GM18868 (cell line): ENCODE measurements around the gene MDM2.
"Not testable (repeated sequence)": the region's sequence is repeated elsewhere in the genome, so short reads cannot be mapped to it uniquely, and the experiment has no call there.

Experiments used
- ATAC-seq: cut with Tn5 transposase; IDR thresholded peaks from one replicate; pipeline ENCODE4 v1.9.1; 2021; ENCODE audit warnings: mild to moderate bottlenecking, moderate library complexity; ENCODE audit not compliant: unreplicated experiment

MDM2 gene

GRCh38 chr12:68785823-68786222, 22.2 kb upstream of the MDM2 start:
- ATAC-seq = no peak

GRCh38 chr12:68786929-68787328, 21.0 kb upstream of the MDM2 start:
- no peak for ATAC-seq

- ATAC-seq = no peak
These were observed 19.3 kb upstream of the MDM2 start for GRCh38 chr12:68788554-68789143.

GRCh38 chr12:68789144-68789878, 18.7 kb upstream of the MDM2 start:
- no peak for ATAC-seq

GRCh38 chr12:68790081-68790951, 17.7 kb upstream of the MDM2 start:
- no peak for ATAC-seq

DNA sequence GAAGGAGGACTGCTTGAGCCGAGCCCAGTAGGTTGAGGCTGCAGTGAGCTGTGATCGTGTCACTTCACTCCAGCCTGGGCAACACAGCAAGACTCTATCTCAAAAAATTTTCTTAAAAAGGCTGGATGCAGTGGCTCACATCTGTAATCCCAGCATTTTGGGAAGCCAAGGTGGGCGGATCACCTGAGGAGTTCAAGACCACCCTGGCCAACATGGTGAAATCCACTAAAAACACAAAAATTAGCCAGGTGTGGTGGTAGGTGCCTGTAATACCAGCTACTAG, 17.1 kb upstream of the MDM2 start:
- ATAC-seq = no peak

- ATAC-seq = no peak
These were observed 16.0 kb upstream of the MDM2 start for GRCh38 chr12:68791897-68792481.

DNA sequence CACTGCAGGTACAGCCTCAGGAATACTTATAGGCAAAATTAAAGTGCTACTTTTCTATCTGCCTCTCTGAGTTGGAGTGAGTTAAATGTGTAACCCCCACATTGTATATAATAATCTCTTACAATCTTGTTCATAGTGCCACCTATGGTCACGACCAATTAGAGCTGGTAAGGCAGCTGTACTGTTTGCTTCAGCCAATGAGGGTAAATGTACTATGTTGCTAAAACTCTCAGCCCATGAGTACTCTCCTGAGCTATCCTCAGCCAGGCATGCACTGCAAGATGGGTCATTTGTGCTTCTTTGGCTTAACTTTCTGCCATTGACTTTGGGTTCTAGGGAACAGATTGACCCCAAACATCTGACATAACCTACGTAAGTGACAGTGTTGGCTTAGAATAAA, 15.0 kb upstream of the MDM2 start:
- ATAC-seq = peak; percentile 100

GRCh38 chr12:68793436-68793835, 14.5 kb upstream of the MDM2 start:
- no peak for ATAC-seq

DNA sequence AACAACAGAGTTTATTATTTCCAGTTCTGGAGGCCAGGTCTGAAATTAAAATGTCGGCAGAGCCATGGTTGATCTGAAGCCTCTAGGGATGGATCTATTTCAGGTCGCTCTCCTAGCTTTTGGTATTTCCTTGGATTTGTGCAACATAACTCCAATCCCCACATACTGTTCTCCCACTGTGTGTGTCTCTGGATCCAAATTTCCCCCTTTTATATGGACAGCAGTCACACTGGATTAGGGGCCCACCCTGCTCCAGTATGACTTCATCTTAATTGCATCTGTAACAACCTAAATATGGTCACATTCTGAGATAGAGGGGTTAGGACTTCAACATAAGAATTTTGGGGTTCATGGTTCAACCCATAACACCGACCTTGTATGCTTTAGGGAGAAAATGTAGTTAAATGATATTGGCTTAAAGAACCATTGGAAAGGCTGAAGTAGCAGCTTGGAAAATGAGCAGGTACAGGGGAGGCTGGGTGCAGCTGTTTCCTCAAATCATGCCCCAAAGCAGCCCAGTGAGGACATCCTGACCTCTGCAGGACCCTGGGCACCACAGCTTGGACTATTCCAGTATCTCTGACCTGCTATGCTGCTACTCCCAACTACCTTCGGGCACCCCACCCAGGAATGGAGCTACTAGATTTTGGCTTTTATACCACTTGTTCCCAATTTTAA, 13.9 kb upstream of the MDM2 start:
- no peak for ATAC-seq

DNA sequence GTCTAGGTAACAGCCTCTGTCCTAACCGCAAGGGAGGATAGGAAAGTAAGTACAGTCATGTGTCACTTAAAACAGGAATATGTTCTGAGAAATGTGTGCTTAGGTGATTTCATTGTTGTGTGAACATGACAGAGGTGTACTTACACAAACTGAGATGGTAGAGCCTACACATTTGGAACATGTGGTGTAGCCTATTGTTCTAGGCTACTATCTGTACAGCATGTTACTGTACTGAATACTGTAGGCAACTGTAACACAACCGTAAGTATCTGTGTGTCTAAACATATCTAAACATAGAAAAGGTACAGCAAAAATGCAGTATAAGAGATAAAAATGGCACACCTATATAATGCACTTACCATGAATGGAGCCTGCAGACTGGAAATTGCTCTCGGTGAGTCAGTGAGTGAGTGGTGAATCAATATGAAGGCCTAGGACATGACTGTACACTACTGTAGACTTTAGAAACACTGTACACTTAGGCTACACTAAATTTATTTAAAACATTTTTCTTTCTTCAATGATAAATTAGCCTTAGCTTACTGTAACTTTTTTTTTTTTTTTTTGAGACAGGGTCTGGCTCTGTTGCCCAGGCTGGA, 13.2 kb upstream of the MDM2 start:
- ATAC-seq = no peak

DNA sequence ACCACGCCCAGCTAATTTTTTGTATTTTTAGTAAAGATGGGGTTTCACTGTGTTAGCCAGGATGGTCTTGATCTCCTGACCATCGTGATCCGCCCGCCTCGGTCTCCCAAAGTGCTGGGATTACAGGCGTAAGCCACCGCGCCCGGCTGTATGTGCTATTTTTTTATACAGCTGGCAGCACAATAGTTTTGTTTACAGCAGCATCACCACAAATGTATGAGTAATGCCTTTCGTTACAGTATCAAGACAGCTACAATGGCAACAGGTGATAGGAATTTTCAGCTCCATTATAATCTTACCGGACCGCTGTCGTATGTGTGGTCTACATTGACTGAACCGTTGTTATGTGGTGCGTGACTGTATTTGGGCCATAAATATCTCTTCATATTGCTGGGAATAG, 11.6 kb upstream of the MDM2 start:
- ATAC-seq = no peak

DNA sequence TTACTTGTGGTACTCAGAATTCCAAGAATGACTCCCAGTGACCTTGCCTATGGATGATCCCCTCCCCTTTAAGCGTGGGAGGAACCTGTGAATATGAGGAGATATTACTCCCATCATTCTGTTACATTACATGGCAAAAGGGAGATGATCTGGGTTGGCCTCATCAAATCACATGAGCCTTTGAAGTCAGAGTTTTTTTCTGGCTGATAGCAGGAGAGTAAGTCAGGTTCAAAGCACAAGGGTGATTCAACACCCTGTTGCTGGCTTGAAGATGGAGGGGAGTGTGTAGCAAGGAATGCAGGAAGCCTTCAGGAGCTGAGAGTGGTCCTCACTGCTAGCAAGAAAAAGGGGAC, 9.1 kb upstream of the MDM2 start:
- no peak for ATAC-seq

GRCh38 chr12:68800294-68800693, 7.7 kb upstream of the MDM2 start:
- ATAC-seq = no peak

- not testable (repeated sequence) for ATAC-seq
These were observed 6.9 kb upstream of the MDM2 start for GRCh38 chr12:68801124-68801523.

DNA sequence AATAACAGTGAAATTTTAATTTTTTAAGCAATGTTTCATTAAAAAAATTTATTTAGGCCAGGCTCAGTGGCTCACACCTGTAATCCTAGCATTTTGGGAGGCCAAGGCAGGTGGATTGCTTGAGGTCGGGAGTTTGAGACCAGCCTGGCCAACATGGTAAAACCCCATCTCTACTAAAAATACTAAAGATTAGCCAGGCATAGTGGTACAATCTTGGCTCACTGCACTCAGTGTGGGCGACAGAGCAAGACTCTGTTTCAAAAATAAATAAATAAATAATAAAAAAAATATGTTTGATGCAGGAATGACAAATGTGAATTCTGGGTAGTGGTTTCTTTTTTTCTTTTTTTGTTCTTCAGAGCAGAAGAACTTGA, 5.6 kb upstream of the MDM2 start:
- not testable (repeated sequence) for ATAC-seq

DNA sequence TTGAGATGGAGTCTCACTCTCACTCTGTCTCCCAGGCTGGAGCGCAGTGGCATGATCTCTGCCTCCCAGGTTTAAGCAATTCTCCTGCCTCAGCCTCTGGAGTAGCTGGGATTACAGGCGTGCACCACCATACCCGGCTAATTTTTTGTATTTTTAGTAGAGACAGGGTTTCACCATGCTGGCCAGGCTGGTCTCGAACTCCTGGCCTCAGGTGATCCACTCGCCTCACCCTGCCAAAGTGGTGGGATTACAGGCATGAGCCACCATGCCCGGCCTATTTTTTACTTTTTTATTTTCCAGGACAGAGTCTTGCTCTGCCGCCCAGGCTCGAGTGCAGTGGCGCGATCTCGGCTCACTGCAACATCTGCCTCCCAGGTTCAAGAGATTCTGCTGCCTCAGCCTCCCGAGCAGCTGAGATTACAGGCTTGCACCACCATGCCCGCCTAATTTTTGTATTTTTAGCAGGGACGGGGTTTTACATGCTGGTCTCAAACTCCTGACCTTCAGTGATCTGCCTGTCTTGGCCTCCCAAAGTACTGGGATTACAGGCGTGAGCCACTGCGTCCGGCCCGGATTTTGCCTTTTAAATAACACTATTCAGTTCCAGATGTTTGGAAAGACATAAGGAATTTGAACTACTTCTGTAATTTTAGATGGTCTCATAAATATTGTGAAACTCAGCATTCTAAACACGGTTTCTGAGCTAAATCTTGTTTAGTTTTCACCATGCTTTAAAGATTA, 4.9 kb upstream of the MDM2 start:
- not testable (repeated sequence) for ATAC-seq

DNA sequence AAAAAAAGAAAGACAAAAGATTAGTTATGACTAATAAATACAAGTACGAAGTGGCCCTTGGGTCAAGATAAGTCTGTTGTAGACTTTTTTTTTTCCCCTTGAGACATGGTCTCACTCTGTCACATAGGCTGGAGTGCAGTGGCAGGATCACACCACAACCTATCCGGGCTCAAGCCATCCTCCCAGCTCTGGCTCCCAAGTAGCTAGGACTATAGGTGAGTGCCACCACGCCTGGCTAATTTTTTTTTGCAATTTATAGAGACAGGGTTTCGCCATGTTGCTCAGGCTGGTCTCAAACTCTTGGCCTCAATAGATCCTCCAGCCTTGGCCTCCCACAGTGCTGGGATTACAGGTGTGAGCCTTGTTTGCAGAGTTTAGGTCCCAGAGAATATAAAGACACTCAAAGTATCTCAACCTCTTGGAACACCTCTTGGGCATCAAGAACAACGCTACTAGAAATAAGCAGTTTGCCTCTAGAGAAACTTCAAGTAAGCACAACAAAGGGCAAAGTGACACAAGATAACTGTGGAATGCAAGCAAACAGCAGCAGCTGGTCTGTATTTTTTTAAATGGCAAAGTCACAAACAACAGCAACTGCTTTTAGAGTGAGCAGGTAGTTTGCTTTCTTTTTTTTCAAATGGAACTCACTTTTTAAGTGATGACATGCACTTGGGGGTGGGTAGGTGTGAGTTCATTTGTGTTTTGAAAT, 3.9 kb upstream of the MDM2 start:
- ATAC-seq = no peak
